Bronchial epithelial cell (primary cell): ENCODE measurements around the gene KLHDC10. TPM values are rescaled to one million over a fixed set of nuclear protein-coding genes. Genes with fewer than 3 reads are reported as not detected.
"Not testable (repeated sequence)": the region's sequence is repeated elsewhere in the genome, so short reads cannot be mapped to it uniquely, and the experiment has no call there.

ENCODE experiments used
- DNase-seq: peaks from one replicate; pipeline ENCODE4 v3.0.0-alpha.2; 2010; ENCODE audit warnings: low read depth
- FAIRE-seq: peaks from 2 replicates; lab custom pipeline; 2011; peaks lifted over from hg19 to GRCh38; lab: Jason Lieb, UNC
- H3K27me3 ChIP-seq: 2 replicates; pipeline ENCODE4 v1.5.1; 2011; ENCODE audit warnings: low read length; ENCODE audit not compliant: control insufficient read depth, insufficient read depth
- H3K36me3 ChIP-seq: 2 replicates; pipeline ENCODE4 v1.5.1; 2011; ENCODE audit warnings: low read length; ENCODE audit not compliant: control insufficient read depth, insufficient read depth
- H3K4me3 ChIP-seq: 2 replicates; pipeline ENCODE4 v1.5.1; 2011; ENCODE audit warnings: mild to moderate bottlenecking, low read depth, low read length, control low read depth
- total RNA-seq: library from RNA; depleted of rRNA; stranded (reverse); fragments of >200 nt; gene quantifications from 2 replicates; pipeline ENCODE4 v1.2.1, GENCODE V29; 2014
- TF ChIP-seq, protein P1 (sequence below): IDR thresholded peaks from 2 replicates; pipeline ENCODE4 v1.5.1; 2011; ENCODE audit warnings: mild to moderate bottlenecking, moderate library complexity, low read length, control low read depth, inconsistent platforms; ENCODE audit not compliant: insufficient read depth, severe bottlenecking

KLHDC10 gene
- total RNA-seq, 1 donor from 2014 or later = 21.3 TPM

DNA sequence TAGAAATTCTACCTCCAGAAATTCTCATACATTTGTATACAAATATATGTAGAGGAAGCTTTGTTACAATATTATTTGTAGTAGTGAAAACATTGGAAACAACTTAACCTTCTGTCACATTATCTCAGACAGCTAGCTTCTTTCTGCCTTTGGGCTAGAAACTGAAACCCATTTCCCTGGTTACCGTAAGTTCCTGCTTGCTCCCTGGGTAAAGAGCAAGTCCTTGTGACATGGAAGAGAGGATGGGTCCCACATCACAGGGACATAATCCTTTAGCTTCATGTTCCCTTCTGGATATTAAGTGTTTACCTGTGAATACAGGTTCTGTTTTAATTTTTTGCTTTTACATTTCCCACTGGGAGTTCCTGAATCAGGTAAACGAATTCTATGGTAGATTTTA is 41.8 kb downstream of the KLHDC10 start:
- no peak overlapping the region for H3K4me3 ChIP-seq
- FAIRE-seq (no peak), DNase-seq (no peak)
- no peaks in the 10 kb centered on the region for H3K27me3 ChIP-seq
- TF ChIP-seq, protein P1, sequence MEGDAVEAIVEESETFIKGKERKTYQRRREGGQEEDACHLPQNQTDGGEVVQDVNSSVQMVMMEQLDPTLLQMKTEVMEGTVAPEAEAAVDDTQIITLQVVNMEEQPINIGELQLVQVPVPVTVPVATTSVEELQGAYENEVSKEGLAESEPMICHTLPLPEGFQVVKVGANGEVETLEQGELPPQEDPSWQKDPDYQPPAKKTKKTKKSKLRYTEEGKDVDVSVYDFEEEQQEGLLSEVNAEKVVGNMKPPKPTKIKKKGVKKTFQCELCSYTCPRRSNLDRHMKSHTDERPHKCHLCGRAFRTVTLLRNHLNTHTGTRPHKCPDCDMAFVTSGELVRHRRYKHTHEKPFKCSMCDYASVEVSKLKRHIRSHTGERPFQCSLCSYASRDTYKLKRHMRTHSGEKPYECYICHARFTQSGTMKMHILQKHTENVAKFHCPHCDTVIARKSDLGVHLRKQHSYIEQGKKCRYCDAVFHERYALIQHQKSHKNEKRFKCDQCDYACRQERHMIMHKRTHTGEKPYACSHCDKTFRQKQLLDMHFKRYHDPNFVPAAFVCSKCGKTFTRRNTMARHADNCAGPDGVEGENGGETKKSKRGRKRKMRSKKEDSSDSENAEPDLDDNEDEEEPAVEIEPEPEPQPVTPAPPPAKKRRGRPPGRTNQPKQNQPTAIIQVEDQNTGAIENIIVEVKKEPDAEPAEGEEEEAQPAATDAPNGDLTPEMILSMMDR = no peak
- H3K36me3 ChIP-seq = no peaks in the 10 kb centered on the region

DNA sequence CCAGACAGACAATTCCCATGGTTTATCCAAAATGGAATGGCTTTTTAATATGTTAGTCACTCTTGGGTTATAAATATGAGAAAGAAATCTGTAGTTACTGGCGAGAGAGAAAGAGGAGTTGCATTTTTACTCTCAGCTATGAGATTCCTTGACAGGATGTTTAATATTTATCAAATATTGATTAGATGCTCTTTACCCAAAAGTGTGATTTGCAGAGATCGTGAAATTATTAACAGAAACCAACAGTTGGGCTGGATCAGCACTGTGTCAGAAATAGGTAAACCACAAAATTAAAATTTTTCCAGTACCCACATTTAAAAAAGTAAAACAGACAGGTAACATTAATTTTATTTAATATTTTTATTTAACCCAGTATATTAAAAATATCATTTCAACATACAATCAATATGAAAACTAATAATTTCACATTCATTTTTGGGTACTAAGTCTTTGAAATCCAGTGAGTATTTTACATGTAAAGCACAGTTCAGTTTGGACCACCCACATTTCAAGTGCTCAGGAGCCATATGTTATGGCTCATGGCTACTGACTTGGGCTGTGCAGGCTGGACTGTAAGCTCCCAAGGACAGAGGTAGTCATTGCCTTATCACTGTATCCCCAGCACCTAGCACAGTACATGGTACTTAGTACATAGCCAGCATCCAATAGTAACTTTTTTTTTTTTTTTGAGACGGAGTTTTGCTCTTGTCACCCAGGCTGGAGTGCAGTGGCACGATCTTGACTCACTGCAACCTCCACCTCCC is 42.5 kb downstream of the KLHDC10 start:
- TF ChIP-seq, protein P1 = no peak
- H3K4me3 ChIP-seq = no peak overlapping the region
- DNase-seq = no peak
- H3K36me3 ChIP-seq = no peaks in the 10 kb centered on the region
- H3K27me3 ChIP-seq = no peaks in the 10 kb centered on the region
- FAIRE-seq = no peak

DNA sequence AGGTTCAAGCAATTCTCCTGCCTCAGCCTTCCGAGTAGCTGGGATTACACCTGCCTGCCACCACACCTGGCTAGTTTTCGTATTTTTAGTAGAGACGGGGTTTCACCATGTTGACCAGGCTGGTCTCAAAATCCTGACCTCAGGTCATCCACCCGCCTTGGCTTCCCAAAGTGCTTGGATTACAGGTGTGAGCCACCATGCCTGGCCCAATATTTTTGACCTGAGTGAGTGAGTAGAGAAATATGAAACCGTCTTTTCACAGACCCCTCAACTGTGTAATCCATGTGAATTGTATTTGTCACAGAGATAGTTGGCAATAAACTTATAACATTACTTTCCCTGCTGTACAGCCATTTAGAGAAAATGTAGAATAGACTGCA is 43.1 kb downstream of the KLHDC10 start:
- not testable (repeated sequence) for H3K4me3 ChIP-seq, FAIRE-seq, DNase-seq, H3K36me3 ChIP-seq, H3K27me3 ChIP-seq

GRCh38 chr7:130113887-130114286 is 43.6 kb downstream of the KLHDC10 start:
- Histone ChIP-seq H3K36me3 (no peaks in the 10 kb centered on the region), H3K27me3 (no peaks in the 10 kb centered on the region), H3K4me3 (no peak overlapping the region)
- TF ChIP-seq, protein P1 = no peak
- FAIRE-seq (no peak), DNase-seq (no peak)

GRCh38 chr7:130114374-130114773 is 44.0 kb downstream of the KLHDC10 start:
- Histone ChIP-seq H3K36me3 (no peaks in the 10 kb centered on the region), H3K27me3 (no peaks in the 10 kb centered on the region), H3K4me3 (no peak overlapping the region)
- FAIRE-seq (no peak), DNase-seq (no peak)
- TF ChIP-seq, protein P1 = no peak

DNA sequence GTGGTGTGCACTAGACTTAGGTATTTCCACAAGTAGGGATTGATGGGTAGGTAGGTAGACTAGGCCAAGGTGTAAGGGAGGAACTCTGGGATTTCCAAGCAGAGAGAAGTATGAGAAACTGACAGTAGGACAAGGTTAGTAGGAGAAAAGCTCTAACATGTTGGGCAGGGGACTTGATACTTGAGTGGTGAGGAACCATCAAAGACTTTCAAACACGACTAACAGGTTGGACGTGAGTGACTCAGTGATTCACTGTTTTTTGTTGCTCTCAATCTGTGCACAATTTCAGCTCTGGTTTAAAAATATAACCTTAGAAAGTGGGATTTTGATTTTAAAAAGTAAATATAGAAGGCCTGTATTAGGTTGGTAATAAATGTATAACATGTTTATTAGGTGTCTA is 44.4 kb downstream of the KLHDC10 start:
- TF ChIP-seq, protein P1 = no peak
- FAIRE-seq = no peak
- Histone ChIP-seq H3K36me3 (no peaks in the 10 kb centered on the region), H3K27me3 (no peaks in the 10 kb centered on the region), H3K4me3 (no peak overlapping the region)
- DNase-seq = peak; percentile 81
